Measurements from ENCODE around the gene TLR8.
"Not testable (repeated sequence)": the region's sequence is repeated elsewhere in the genome, so short reads cannot be mapped to it uniquely, and the experiment has no call there.

The TLR8 gene

DNA sequence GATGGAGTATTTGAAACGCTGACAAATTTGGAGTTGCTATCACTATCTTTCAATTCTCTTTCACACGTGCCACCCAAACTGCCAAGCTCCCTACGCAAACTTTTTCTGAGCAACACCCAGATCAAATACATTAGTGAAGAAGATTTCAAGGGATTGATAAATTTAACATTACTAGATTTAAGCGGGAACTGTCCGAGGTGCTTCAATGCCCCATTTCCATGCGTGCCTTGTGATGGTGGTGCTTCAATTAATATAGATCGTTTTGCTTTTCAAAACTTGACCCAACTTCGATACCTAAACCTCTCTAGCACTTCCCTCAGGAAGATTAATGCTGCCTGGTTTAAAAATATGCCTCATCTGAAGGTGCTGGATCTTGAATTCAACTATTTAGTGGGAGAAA lies 13.2 kb downstream of the TLR8 start:
- Histone ChIP-seq H3K36me3 (ENCODE audit: control insufficient read depth, insufficient read depth, low read length) (no peaks in the 10 kb centered on the region), H3K4me1 (ENCODE audit: control insufficient read depth, insufficient read depth, low read length) (no peaks in the 10 kb centered on the region), H3K27ac (ENCODE audit: low read length) (no peak overlapping the region), H3K27me3 (ENCODE audit: control insufficient read depth, insufficient read depth, low read length) (no peaks in the 10 kb centered on the region), H3K4me3 (ENCODE audit: low read length) (no peak overlapping the region), H3K9me3 (ENCODE audit: control insufficient read depth, insufficient read depth, low read length) (no peaks in the 10 kb centered on the region)
- no CpG with 5 or more reads among the region's 8 CpGs for WGBS (ENCODE audit: insufficient coverage, insufficient read length)
- DNase-seq (ENCODE audit: low read depth, low spot score) = no peak

DNA sequence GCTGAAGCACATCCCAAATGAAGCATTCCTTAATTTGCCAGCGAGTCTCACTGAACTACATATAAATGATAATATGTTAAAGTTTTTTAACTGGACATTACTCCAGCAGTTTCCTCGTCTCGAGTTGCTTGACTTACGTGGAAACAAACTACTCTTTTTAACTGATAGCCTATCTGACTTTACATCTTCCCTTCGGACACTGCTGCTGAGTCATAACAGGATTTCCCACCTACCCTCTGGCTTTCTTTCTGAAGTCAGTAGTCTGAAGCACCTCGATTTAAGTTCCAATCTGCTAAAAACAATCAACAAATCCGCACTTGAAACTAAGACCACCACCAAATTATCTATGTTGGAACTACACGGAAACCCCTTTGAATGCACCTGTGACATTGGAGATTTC lies 14.6 kb downstream of the TLR8 start:
- no peak overlapping the region for H3K27ac ChIP-seq (ENCODE audit: low read length)
- no CpG with 5 or more reads among the region's 8 CpGs for WGBS (ENCODE audit: insufficient coverage, insufficient read length)
- H3K9me3 ChIP-seq (ENCODE audit: control insufficient read depth, insufficient read depth, low read length) = no peaks in the 10 kb centered on the region
- no peak for DNase-seq (ENCODE audit: low read depth, low spot score)
- no peak overlapping the region for H3K4me3 ChIP-seq (ENCODE audit: low read length)
- no peaks in the 10 kb centered on the region for H3K4me1 ChIP-seq (ENCODE audit: control insufficient read depth, insufficient read depth, low read length)
- no peaks in the 10 kb centered on the region for H3K27me3 ChIP-seq (ENCODE audit: control insufficient read depth, insufficient read depth, low read length)
- no peaks in the 10 kb centered on the region for H3K36me3 ChIP-seq (ENCODE audit: control insufficient read depth, insufficient read depth, low read length)

GRCh38 chrX:12921886-12922598 lies 15.6 kb downstream of the TLR8 start:
- WGBS (ENCODE audit: insufficient coverage, insufficient read length) = no CpG with 5 or more reads among the region's 10 CpGs
- no peaks in the 10 kb centered on the region for H3K9me3 ChIP-seq (ENCODE audit: control insufficient read depth, insufficient read depth, low read length)

DNA sequence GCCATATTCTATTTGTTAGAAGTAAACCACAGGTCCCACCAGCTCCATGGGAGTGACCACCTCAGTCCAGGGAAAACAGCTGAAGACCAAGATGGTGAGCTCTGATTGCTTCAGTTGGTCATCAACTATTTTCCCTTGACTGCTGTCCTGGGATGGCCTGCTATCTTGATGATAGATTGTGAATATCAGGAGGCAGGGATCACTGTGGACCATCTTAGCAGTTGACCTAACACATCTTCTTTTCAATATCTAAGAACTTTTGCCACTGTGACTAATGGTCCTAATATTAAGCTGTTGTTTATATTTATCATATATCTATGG lies 16.1 kb downstream of the TLR8 start:
- Histone ChIP-seq H3K4me3 (ENCODE audit: low read length) (no peak overlapping the region), H3K36me3 (ENCODE audit: control insufficient read depth, insufficient read depth, low read length) (no peaks in the 10 kb centered on the region), H3K4me1 (ENCODE audit: control insufficient read depth, insufficient read depth, low read length) (no peaks in the 10 kb centered on the region), H3K9me3 (ENCODE audit: control insufficient read depth, insufficient read depth, low read length) (no peaks in the 10 kb centered on the region), H3K27ac (ENCODE audit: low read length) (no peak overlapping the region), H3K27me3 (ENCODE audit: control insufficient read depth, insufficient read depth, low read length) (no peaks in the 10 kb centered on the region)
- DNase-seq (ENCODE audit: low read depth, low spot score) = no peak

More at GRCh38 chrX:12921886-12922598, 15.6 kb downstream of the TLR8 start:
- Histone ChIP-seq H3K27me3 (ENCODE audit: control insufficient read depth, insufficient read depth, low read length) (no peaks in the 10 kb centered on the region), H3K4me1 (ENCODE audit: control insufficient read depth, insufficient read depth, low read length) (no peaks in the 10 kb centered on the region), H3K27ac (ENCODE audit: low read length) (no peak overlapping the region), H3K36me3 (ENCODE audit: control insufficient read depth, insufficient read depth, low read length) (no peaks in the 10 kb centered on the region), H3K4me3 (ENCODE audit: low read length) (no peak overlapping the region)
- no peak for DNase-seq (ENCODE audit: low read depth, low spot score)

DNA sequence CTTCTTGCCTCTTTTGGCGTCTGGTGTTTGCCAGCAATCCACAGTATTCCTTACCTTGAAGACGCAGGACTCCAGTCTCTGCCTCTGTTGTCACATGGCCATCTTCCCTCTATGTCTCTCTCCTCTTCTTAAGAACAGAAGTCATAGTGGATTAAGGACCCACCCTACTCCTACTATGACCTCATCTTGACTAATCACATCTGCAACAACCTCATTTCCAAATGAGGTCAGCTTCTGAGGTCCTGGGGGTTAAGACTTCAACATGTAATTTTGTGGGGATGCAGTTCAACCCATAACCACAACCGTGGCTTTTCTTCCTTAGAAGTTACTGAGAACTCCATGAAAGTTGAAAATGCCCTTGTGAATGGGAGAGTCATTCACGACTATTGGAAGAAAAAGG lies 23.3 kb downstream of the TLR8 start:
- H3K36me3 ChIP-seq (ENCODE audit: control insufficient read depth, insufficient read depth, low read length) = no peaks in the 10 kb centered on the region
- DNase-seq (ENCODE audit: low read depth, low spot score) = no peak
- WGBS (ENCODE audit: insufficient coverage, insufficient read length) = no CpG with 5 or more reads among the region's 4 CpGs
- H3K9me3 ChIP-seq (ENCODE audit: control insufficient read depth, insufficient read depth, low read length) = no peaks in the 10 kb centered on the region
- no peaks in the 10 kb centered on the region for H3K27me3 ChIP-seq (ENCODE audit: control insufficient read depth, insufficient read depth, low read length)
- H3K4me3 ChIP-seq (ENCODE audit: low read length) = no peak overlapping the region
- no peaks in the 10 kb centered on the region for H3K4me1 ChIP-seq (ENCODE audit: control insufficient read depth, insufficient read depth, low read length)
- no peak overlapping the region for H3K27ac ChIP-seq (ENCODE audit: low read length)

DNA sequence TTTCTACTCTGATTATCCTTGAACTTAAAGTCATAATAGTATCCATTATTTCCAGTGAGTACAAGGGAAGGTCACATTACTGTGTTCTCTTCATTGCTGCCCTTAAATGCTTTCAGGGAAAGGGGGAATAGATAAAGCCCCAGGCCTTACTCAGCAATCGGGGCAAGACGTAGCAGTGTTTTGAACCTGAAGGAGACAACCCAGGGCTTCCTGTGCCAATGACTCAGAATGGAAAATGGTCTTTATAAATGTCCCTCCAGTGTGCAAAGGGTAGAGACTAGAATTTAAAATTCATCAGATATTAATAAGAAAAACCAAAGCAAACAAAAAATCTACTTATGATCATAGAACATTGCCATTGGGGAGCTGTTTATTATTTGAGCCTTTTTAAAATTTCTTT lies 23.7 kb downstream of the TLR8 start:
- WGBS (ENCODE audit: insufficient coverage, insufficient read length) = no CpG with 5 or more reads among the region's 2 CpGs
- no peaks in the 10 kb centered on the region for H3K4me1 ChIP-seq (ENCODE audit: control insufficient read depth, insufficient read depth, low read length)
- no peaks in the 10 kb centered on the region for H3K9me3 ChIP-seq (ENCODE audit: control insufficient read depth, insufficient read depth, low read length)
- no peak overlapping the region for H3K27ac ChIP-seq (ENCODE audit: low read length)
- H3K27me3 ChIP-seq (ENCODE audit: control insufficient read depth, insufficient read depth, low read length) = no peaks in the 10 kb centered on the region
- no peak overlapping the region for H3K4me3 ChIP-seq (ENCODE audit: low read length)
- H3K36me3 ChIP-seq (ENCODE audit: control insufficient read depth, insufficient read depth, low read length) = no peaks in the 10 kb centered on the region
- no peak for DNase-seq (ENCODE audit: low read depth, low spot score)

DNA sequence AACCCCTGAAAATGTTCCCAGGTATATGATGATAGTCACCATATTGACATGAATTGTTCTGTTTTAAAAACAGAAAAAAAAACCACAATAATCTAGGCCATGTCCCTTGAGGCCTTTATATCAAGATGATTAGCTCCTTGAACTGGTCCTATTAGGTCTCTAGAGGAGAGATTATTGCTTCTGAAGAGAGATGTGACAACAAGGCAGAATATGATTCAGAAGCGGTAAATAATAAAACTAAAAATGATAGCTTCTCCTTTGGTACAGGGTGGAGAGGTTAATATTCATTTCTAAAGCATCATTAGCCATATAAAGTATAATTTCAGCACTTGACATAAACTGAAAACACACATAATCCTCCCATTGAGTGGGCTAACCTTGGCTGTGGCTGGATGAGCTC lies 25.8 kb downstream of the TLR8 start:
- H3K27me3 ChIP-seq (ENCODE audit: control insufficient read depth, insufficient read depth, low read length) = no peaks in the 10 kb centered on the region
- no peaks in the 10 kb centered on the region for H3K36me3 ChIP-seq (ENCODE audit: control insufficient read depth, insufficient read depth, low read length)
- no CpG with 5 or more reads among the region's 1 CpG for WGBS (ENCODE audit: insufficient coverage, insufficient read length)
- H3K27ac ChIP-seq (ENCODE audit: low read length) = no peak overlapping the region
- H3K4me1 ChIP-seq (ENCODE audit: control insufficient read depth, insufficient read depth, low read length) = no peaks in the 10 kb centered on the region
- no peaks in the 10 kb centered on the region for H3K9me3 ChIP-seq (ENCODE audit: control insufficient read depth, insufficient read depth, low read length)
- DNase-seq (ENCODE audit: low read depth, low spot score) = no peak
- H3K4me3 ChIP-seq (ENCODE audit: low read length) = no peak overlapping the region

- no peaks in the 10 kb centered on the region for H3K27me3 ChIP-seq (ENCODE audit: control insufficient read depth, insufficient read depth, low read length)
- H3K4me3 ChIP-seq (ENCODE audit: low read length) = no peak overlapping the region
- DNase-seq (ENCODE audit: low read depth, low spot score) = no peak
- no CpG with 5 or more reads among the region's 5 CpGs for WGBS (ENCODE audit: insufficient coverage, insufficient read length)
- no peaks in the 10 kb centered on the region for H3K9me3 ChIP-seq (ENCODE audit: control insufficient read depth, insufficient read depth, low read length)
- H3K4me1 ChIP-seq (ENCODE audit: control insufficient read depth, insufficient read depth, low read length) = no peaks in the 10 kb centered on the region
- no peak overlapping the region for H3K27ac ChIP-seq (ENCODE audit: low read length)
- no peaks in the 10 kb centered on the region for H3K36me3 ChIP-seq (ENCODE audit: control insufficient read depth, insufficient read depth, low read length)
Observed at GRCh38 chrX:12934850-12935249, 28.4 kb downstream of the TLR8 start.

DNA sequence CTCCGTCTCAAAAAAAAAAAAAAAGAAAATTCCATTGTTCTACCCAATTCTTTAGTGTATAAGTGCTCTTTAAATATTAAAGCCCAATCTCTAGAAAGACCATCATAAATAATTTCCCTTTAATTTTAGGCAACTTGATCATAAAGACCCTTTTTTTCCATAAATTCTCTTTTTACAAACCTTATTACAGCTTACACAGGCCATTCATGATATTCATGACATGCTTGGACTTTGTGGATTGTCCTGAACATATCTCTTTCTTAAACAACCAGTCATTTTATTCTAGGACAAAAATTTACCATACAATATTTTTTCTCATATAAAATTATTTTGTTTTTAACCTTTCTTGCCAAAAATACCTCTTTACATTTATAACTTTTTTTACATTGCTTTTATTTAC lies 30.5 kb downstream of the TLR8 start:
- Histone ChIP-seq H3K36me3 (ENCODE audit: control insufficient read depth, insufficient read depth, low read length) (no peaks in the 10 kb centered on the region), H3K9me3 (ENCODE audit: control insufficient read depth, insufficient read depth, low read length) (no peaks in the 10 kb centered on the region), H3K27ac (ENCODE audit: low read length) (no peak overlapping the region), H3K27me3 (ENCODE audit: control insufficient read depth, insufficient read depth, low read length) (no peaks in the 10 kb centered on the region), H3K4me1 (ENCODE audit: control insufficient read depth, insufficient read depth, low read length) (no peaks in the 10 kb centered on the region), H3K4me3 (ENCODE audit: low read length) (no peak overlapping the region)
- DNase-seq (ENCODE audit: low read depth, low spot score) = no peak
- WGBS (ENCODE audit: insufficient coverage, insufficient read length) = no CpG with 5 or more reads among the region's 1 CpG

- no CpG with 5 or more reads among the region's 9 CpGs for WGBS (ENCODE audit: insufficient coverage, insufficient read length)
- not testable (repeated sequence) for H3K36me3 ChIP-seq (ENCODE audit: control insufficient read depth, insufficient read depth, low read length); H3K4me1 ChIP-seq (ENCODE audit: control insufficient read depth, insufficient read depth, low read length); DNase-seq (ENCODE audit: low read depth, low spot score); H3K27ac ChIP-seq (ENCODE audit: low read length); H3K9me3 ChIP-seq (ENCODE audit: control insufficient read depth, insufficient read depth, low read length); H3K4me3 ChIP-seq (ENCODE audit: low read length); H3K27me3 ChIP-seq (ENCODE audit: control insufficient read depth, insufficient read depth, low read length)
Observed at GRCh38 chrX:12940471-12940870, 34.1 kb downstream of the TLR8 start.

DNA sequence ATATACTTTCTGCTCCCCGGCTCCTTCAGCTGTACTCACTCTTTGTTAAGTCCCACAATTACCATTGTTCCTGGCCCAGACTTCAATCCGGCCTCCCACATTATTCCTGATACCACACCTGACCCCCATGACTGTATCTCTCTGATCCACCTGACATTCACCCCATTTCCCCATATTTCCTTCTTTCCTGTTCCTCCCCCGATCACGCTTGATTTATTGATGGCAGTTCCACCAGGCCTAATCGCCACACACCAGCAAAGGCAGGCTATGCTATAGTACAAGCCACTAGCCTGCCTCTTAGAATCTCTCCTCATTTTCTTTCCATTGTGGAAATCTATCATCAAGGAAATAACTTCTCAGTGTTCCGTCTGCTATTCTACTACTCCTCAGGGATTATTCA lies 37.2 kb downstream of the TLR8 start:
- not testable (repeated sequence) for DNase-seq (ENCODE audit: low read depth, low spot score); H3K4me3 ChIP-seq (ENCODE audit: low read length); H3K27ac ChIP-seq (ENCODE audit: low read length); H3K4me1 ChIP-seq (ENCODE audit: control insufficient read depth, insufficient read depth, low read length); H3K9me3 ChIP-seq (ENCODE audit: control insufficient read depth, insufficient read depth, low read length); H3K36me3 ChIP-seq (ENCODE audit: control insufficient read depth, insufficient read depth, low read length); H3K27me3 ChIP-seq (ENCODE audit: control insufficient read depth, insufficient read depth, low read length)
- no CpG with 5 or more reads among the region's 6 CpGs for WGBS (ENCODE audit: insufficient coverage, insufficient read length)

Measured in iPS DF 6.9 (cell line).